GM12878 (cell line): ENCODE measurements around the gene HCN4. TPM values are rescaled to one million over a fixed set of nuclear protein-coding genes. Genes with fewer than 3 reads are reported as not detected.

Experiments
- ATAC-seq: fragments of 200-7000 bp; cut with Tn5 transposase; 3 replicates; pipeline ENCODE4 v1.9.1; 2020; ENCODE audit warnings: mild to moderate bottlenecking, moderate library complexity
- BruUV-seq: library from RNA; stranded (reverse); fragments of 400-500 nt; replicated peaks from 2 replicates; lab custom pipeline; 2021; lab: Mats Ljungman, UMichigan
- CTCF ChIA-PET: fragments of 300-600 bp; sonication (Branson Sonifier 250); formaldehyde crosslinking; extraction: SDS; loops from one replicate; lab custom pipeline; 2021; ENCODE audit warnings: inconsistent platforms; lab: Yijun Ruan, JAX
- POLR2A ChIA-PET: fragments of 350-600 bp; formaldehyde crosslinking; extraction: SDS; loops from one replicate; lab custom pipeline; 2021; ENCODE audit warnings: inconsistent platforms; lab: Charles Lee
- RAD21 ChIA-PET: fragments of 300-600 bp; sonication (Branson Sonifier 250); formaldehyde crosslinking; loops from one replicate; lab custom pipeline; 2023; ENCODE audit warnings: antibody characterized with exemption; ENCODE audit not compliant: unreplicated experiment; lab: Charles Lee
- SMC1A ChIA-PET: fragments of 300-600 bp; sonication (Branson Sonifier 250); formaldehyde crosslinking; loops from one replicate; lab custom pipeline; 2023; ENCODE audit not compliant: unreplicated experiment, uncharacterized antibody; lab: Charles Lee
- DNase-seq: peaks from one replicate; pipeline ENCODE4 v3.0.0-alpha.2; 2011; ENCODE audit warnings: low read depth, low spot score
- FAIRE-seq: peaks from 3 replicates; lab custom pipeline; 2011; peaks lifted over from hg19 to GRCh38; lab: Jason Lieb, UNC
- H2AFZ ChIP-seq: 2 replicates; pipeline ENCODE4 v1.6.0; 2011; ENCODE audit warnings: low read depth, low read length, control low read depth; ENCODE audit not compliant: control insufficient read depth
- H3K27ac ChIP-seq: 2 replicates; pipeline ENCODE4 v1.5.1; 2011; ENCODE audit warnings: control low read depth; ENCODE audit not compliant: control insufficient read depth, insufficient read depth
- H3K27me3 ChIP-seq, 2 experiments: replicated peaks in 1 of 2; 2 replicates each; pipeline versions ENCODE4 v1.6.0 to v1.6.1; 2011; ENCODE audit warnings: low read length in 1 of 2; ENCODE audit not compliant: control insufficient read depth in 2 of 2, insufficient read depth in 2 of 2
- H3K36me3 ChIP-seq, 2 experiments: 2 replicates each; pipeline ENCODE4 v1.5.1; 2011; ENCODE audit warnings: low read length in 1 of 2; ENCODE audit not compliant: control insufficient read depth in 2 of 2, insufficient read depth in 2 of 2
- H3K4me1 ChIP-seq: 2 replicates; pipeline ENCODE4 v1.6.1; 2011; ENCODE audit warnings: mild to moderate bottlenecking, low read length, moderate library complexity, mixed read lengths; ENCODE audit not compliant: control insufficient read depth, insufficient read depth
- H3K4me2 ChIP-seq: 2 replicates; pipeline ENCODE4 v1.6.0; 2011; ENCODE audit warnings: control low read depth; ENCODE audit not compliant: control insufficient read depth, insufficient read depth
- H3K4me3 ChIP-seq: fragments of 200-600 bp; sonication (generic); 2 replicates; pipeline ENCODE4 v1.5.1; 2016
- H3K79me2 ChIP-seq: 2 replicates; pipeline ENCODE4 v1.6.0; 2011; ENCODE audit warnings: low read length; ENCODE audit not compliant: control insufficient read depth, insufficient read depth
- H3K9ac ChIP-seq: 2 replicates; pipeline ENCODE4 v1.8.0; 2011; ENCODE audit warnings: low read length, control low read depth, mixed read lengths; ENCODE audit not compliant: control insufficient read depth, insufficient read depth
- H3K9me3 ChIP-seq: replicated peaks from 3 replicates; pipeline ENCODE4 v1.5.1; 2011; ENCODE audit warnings: mild to moderate bottlenecking, low read length; ENCODE audit not compliant: control insufficient read depth, insufficient read depth
- H4K20me1 ChIP-seq: 2 replicates; pipeline ENCODE4 v1.6.0; 2011; ENCODE audit not compliant: control insufficient read depth, insufficient read depth
- BCL3 ChIP-seq: IDR thresholded peaks from 2 replicates; pipeline ENCODE4 v1.6.1; 2011; ENCODE audit warnings: borderline replicate concordance, low read depth, mild to moderate bottlenecking, moderate library complexity, low read length; ENCODE audit not compliant: insufficient read depth, poor library complexity, severe bottlenecking
- GATAD2B ChIP-seq: fragments of 450-650 bp; conservative IDR thresholded peaks from 2 replicates; pipeline ENCODE4 v1.6.1; 2017; ENCODE audit warnings: low read depth, mild to moderate bottlenecking, moderate library complexity
- POU2F2 ChIP-seq: IDR thresholded peaks from 3 replicates; pipeline ENCODE4 v1.6.1; 2011; ENCODE audit warnings: low read depth, mild to moderate bottlenecking, low read length, borderline replicate concordance
- RCOR1 ChIP-seq: conservative IDR thresholded peaks from 2 replicates; pipeline ENCODE4 v1.6.1; 2012; ENCODE audit warnings: low read depth, low read length, improper control_type of control experiment
- SMAD5 ChIP-seq: IDR thresholded peaks from 2 replicates; pipeline ENCODE4 v1.6.1; 2016; ENCODE audit warnings: antibody characterized with exemption, low read depth
- SRF ChIP-seq, 2 experiments: IDR thresholded peaks; 2 replicates each; pipeline ENCODE4 v1.6.1; 2011; ENCODE audit warnings: low read depth in 2 of 2, low read length in 2 of 2, mild to moderate bottlenecking in 1 of 2, moderate library complexity in 1 of 2
- ZBTB11 ChIP-seq: fragments of 450-650 bp; formaldehyde crosslinking; IDR thresholded peaks from 2 replicates; pipeline ENCODE4 v1.5.0; 2022; ENCODE audit warnings: mild to moderate bottlenecking, missing genetic modification characterization
- ZBTB40 ChIP-seq: fragments of 450-650 bp; IDR thresholded peaks from 2 replicates; pipeline ENCODE4 v1.6.1; 2016; ENCODE audit warnings: mild to moderate bottlenecking, moderate library complexity, borderline replicate concordance
- ZNF207 ChIP-seq: fragments of 450-650 bp; IDR thresholded peaks from 2 replicates; pipeline ENCODE4 v1.6.1; 2014; ENCODE audit warnings: antibody characterized with exemption, mild to moderate bottlenecking, borderline replicate concordance
- WGBS: methylation state at CpG from one replicate; pipeline ENCODE4 v1.1.6; 2016; ENCODE audit warnings: low lambda C conversion rate; ENCODE audit not compliant: insufficient replicate concordance, insufficient coverage; ENCODE audit errors: missing lambda C conversion rate; 5-methylcytosine and 5-hydroxymethylcytosine counted together
- in situ Hi-C: fragments of 300-500 bp; cut with MboI; formaldehyde crosslinking; loops from 9 replicates; pipeline ENCODE4 v1.14.3; 2018; ENCODE audit warnings: mixed read lengths
- intact Hi-C: fragments of 100-400 bp; cut with micrococcal nuclease; formaldehyde crosslinking; loops from one replicate; pipeline ENCODE4 v1.14.2; 2022; ENCODE audit not compliant: unreplicated experiment
- polyA plus RNA-seq, 11 experiments: library from polyadenylated mRNA; depleted of rRNA in 4 of 11; unstranded in 6 of 11; stranded (reverse) in 5 of 11; fragments of >200 nt; fragmentation: Nextera tagmentation in 4 of 11; fragmentation: Illumina TruSeq in 1 of 11; extraction: Ambion mirVana in 4 of 11; extraction: Trizol in 1 of 11; gene quantifications; 1 replicate in 1 of 11; 2 replicates in 10 of 11; pipeline versions ENCODE4 v1.2.1 to v1.2.3, GENCODE V29; 2011 to 2016; ENCODE audit warnings: inconsistent platforms in 2 of 11, missing spikeins in 2 of 11, low read depth in 1 of 11
- total RNA-seq, 4 experiments: library from RNA; depleted of rRNA in 3 of 4; stranded (reverse); fragments of >200 nt in 3 of 4; fragmentation: Illumina TruSeq in 1 of 4; extraction: Trizol in 1 of 4; gene quantifications; 2 replicates each; pipeline versions ENCODE4 v1.2.1 to v1.2.3, GENCODE V29; 2013 to 2021

HCN4 gene
- total and polyA plus RNA-seq, 10 of the 15 experiments (the other 5 are each of a cell fraction or from before 2014, with no cell fraction given) = 0.03 to 0.10 TPM; not detected in 8

- TF ChIP-seq ZNF207 = no peak
These were observed 81.7 kb downstream of the HCN4 start (continued) for GRCh38 chr15:73287019-73287418.

GRCh38 chr15:73286311-73286710, 82.4 kb downstream of the HCN4 start:
- 60% methylated on average over 2 of the region's 2 CpGs for WGBS
- CTCF ChIA-PET = interaction anchor here (0.6 to 1.4 kb wide), 5 partner anchors 21 to 973 kb away, joined by 3 to 5 read pairs (median 3); no protein-coding TSS in a partner anchor
- H3K36me3 ChIP-seq = no peaks in the 10 kb centered on the region
- no peaks in the 10 kb centered on the region for H4K20me1 ChIP-seq
- no peak overlapping the region for H2AFZ ChIP-seq
- no peaks in the 10 kb centered on the region for H3K79me2 ChIP-seq
- H3K4me2 ChIP-seq = no peak overlapping the region
- TF ChIP-seq ZBTB40 = no peak
- TF ChIP-seq BCL3 = no peak
- TF ChIP-seq POU2F2 = no peak
- TF ChIP-seq RCOR1 = no peak
- TF ChIP-seq SMAD5 = no peak
- TF ChIP-seq GATAD2B = no peak
- no peak for TF ChIP-seq SRF (IDR thresholded peaks at IDR 0.05; ENCODE audit: low read depth in 2 of 2, low read length in 2 of 2)
- no peak for TF ChIP-seq ZBTB11
- FAIRE-seq = no peak
- RAD21 ChIA-PET = interaction anchor here (1.1 to 1.2 kb wide), 2 partner anchors 8 to 350 kb away, joined by 3 read pairs; no protein-coding TSS in a partner anchor
- intact Hi-C loops (no loop called here), in situ Hi-C loops (no loop called here)
- no peak overlapping the region for H3K9ac ChIP-seq
- no peaks in the 10 kb centered on the region for H3K4me1 ChIP-seq
- SMC1A ChIA-PET = interaction anchor here (0.6 to 0.8 kb wide), 2 partner anchors 8 to 635 kb away, joined by 3 read pairs; no protein-coding TSS in a partner anchor
- BruUV-seq = no TSS peak
- ATAC-seq = no peak
- H3K27me3 ChIP-seq = no peaks in the 10 kb centered on the region
- no peak overlapping the region for H3K4me3 ChIP-seq
- H3K27ac ChIP-seq = no peak overlapping the region
- DNase-seq = no peak
- POLR2A ChIA-PET = no interaction called here
- H3K9me3 ChIP-seq = no peaks in the 10 kb centered on the region
